ENCODE results near the gene WNT2B.

The WNT2B gene

DNA sequence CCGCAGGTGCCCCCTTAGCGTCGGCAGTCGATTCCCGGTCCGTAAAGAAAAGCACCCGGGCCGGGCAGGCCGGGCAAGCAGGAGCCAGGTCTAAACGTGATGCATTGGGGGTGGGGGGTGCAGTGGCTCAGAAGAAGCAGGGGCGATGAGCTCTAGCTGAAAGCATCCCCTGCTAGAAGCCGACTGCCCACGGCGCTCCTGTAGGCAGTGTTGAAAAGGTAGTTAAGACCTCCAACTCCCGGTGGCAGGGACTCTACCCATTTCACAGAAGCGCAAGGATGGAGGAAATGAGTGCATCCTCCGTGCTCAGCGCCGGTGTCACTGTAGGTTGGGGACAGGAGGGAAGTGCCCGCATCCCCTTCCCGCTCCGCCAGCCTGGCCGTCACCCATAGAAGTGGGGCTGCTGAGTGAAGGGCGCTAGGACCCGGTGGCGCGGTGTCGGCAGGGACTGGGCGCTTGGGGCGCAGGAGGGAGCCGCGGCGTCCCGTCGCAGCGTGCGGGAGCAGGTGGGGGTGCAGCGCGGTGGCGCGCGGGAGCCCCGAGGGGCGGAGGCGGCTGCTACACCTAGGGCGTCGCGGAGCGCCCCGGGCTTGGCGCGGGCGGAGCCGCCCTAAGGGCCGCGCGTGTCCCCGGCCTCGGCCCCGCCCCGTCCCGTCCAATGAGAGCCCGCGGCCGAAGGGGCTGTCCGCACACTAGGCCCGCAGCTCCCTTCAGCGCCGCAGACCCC, at the start of gene WNT2B:
TSS of gene WNT2B (plus strand) at position 688 of the 727 bp plus-strand sequence. CDS start 298 bp downstream, outside the sequence.
- TF ChIP-seq, protein P1, sequence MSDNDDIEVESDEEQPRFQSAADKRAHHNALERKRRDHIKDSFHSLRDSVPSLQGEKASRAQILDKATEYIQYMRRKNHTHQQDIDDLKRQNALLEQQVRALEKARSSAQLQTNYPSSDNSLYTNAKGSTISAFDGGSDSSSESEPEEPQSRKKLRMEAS (IDR thresholded peaks at IDR 0.05): peak; percentile 67
- TF ChIP-seq, protein P2, sequence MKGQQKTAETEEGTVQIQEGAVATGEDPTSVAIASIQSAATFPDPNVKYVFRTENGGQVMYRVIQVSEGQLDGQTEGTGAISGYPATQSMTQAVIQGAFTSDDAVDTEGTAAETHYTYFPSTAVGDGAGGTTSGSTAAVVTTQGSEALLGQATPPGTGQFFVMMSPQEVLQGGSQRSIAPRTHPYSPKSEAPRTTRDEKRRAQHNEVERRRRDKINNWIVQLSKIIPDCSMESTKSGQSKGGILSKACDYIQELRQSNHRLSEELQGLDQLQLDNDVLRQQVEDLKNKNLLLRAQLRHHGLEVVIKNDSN (IDR thresholded peaks at IDR 0.05): no peak
- TF ChIP-seq EGR1 (IDR thresholded peaks at IDR 0.05) (no peak), ZBTB7A (IDR thresholded peaks at IDR 0.05; ENCODE audit: low read depth) (peak; percentile 70; the same call in 1 of the 2 replicates), TCF12 (IDR thresholded peaks at IDR 0.05; ENCODE audit: low read depth) (no peak)

DNA sequence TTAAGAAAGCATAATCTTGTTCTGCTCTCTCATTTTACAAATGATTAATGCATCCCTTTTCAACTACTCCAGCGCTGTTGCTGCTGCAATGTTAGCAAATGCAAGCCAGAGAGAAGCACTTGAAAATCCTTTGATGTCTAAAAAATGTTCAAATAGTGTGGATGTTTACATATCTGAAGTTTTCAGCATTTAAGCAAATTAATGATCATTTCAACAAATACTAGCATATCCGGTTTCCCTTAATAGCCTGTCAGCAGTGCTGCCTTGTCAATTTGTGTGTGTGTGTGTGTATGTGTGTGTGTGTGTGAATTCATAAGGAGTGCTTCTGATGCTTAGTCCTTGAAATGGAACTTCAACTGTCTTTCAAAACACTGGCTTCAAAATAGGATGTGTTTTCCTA, 48.1 kb upstream of the WNT2B start:
- TF ChIP-seq NFIC (IDR thresholded peaks at IDR 0.05) (no peak), TCF12 (IDR thresholded peaks at IDR 0.05; ENCODE audit: low read depth) (no peak), TEAD4 (IDR thresholded peaks at IDR 0.05) (no peak), ZBTB7A (IDR thresholded peaks at IDR 0.05; ENCODE audit: low read depth) (no peak), FOXM1 (IDR thresholded peaks at IDR 0.05; ENCODE audit: borderline replicate concordance, low read depth) (no peak), YY1 (IDR thresholded peaks at IDR 0.05; ENCODE audit: low read depth) (no peak), EP300 (IDR thresholded peaks at IDR 0.05; ENCODE audit: borderline replicate concordance) (no peak), CEBPB (IDR thresholded peaks at IDR 0.05) (no peak), CREB1 (IDR thresholded peaks at IDR 0.05; ENCODE audit: low read depth) (no peak)
- TF ChIP-seq, protein P3, sequence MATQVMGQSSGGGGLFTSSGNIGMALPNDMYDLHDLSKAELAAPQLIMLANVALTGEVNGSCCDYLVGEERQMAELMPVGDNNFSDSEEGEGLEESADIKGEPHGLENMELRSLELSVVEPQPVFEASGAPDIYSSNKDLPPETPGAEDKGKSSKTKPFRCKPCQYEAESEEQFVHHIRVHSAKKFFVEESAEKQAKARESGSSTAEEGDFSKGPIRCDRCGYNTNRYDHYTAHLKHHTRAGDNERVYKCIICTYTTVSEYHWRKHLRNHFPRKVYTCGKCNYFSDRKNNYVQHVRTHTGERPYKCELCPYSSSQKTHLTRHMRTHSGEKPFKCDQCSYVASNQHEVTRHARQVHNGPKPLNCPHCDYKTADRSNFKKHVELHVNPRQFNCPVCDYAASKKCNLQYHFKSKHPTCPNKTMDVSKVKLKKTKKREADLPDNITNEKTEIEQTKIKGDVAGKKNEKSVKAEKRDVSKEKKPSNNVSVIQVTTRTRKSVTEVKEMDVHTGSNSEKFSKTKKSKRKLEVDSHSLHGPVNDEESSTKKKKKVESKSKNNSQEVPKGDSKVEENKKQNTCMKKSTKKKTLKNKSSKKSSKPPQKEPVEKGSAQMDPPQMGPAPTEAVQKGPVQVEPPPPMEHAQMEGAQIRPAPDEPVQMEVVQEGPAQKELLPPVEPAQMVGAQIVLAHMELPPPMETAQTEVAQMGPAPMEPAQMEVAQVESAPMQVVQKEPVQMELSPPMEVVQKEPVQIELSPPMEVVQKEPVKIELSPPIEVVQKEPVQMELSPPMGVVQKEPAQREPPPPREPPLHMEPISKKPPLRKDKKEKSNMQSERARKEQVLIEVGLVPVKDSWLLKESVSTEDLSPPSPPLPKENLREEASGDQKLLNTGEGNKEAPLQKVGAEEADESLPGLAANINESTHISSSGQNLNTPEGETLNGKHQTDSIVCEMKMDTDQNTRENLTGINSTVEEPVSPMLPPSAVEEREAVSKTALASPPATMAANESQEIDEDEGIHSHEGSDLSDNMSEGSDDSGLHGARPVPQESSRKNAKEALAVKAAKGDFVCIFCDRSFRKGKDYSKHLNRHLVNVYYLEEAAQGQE (IDR thresholded peaks at IDR 0.05; ENCODE audit: low read depth): no peak
- TF ChIP-seq, protein P1 (IDR thresholded peaks at IDR 0.05): no peak

DNA sequence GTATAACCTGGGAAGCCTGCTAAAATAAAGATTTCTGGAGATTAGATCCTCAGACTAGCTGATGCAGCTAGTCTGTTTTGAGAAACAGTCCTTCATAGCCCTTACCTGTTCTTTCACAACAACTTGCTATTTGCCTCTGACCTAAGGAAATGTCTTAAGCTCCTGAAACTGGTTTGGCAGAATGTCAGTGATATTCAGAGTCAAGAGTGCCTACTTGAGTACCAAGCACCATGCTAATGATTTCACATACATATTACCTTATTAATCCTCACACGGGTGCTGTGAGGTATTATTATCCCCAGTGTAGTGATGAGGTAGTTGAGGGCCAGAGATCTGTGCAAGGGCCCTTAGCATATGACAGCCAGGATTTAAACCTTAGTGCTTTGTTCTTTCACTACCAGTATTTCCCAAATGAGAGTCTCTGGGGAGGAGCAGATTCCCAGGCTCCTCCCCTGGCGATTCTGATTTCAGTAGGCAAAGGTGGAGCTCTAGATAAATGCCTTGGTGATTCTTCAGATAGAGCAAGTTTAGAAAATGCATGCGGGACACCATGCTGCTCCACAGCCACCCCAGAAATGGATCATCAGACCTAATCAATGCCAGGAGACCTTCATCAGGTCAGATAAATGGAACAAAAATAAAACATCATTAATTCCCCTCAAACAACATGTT, 47.4 kb upstream of the WNT2B start:
- TF ChIP-seq TCF12 (IDR thresholded peaks at IDR 0.05; ENCODE audit: low read depth) (no peak), ZBTB7A (IDR thresholded peaks at IDR 0.05; ENCODE audit: low read depth) (no peak), TAF1 (IDR thresholded peaks at IDR 0.05; ENCODE audit: low read depth) (no peak), NFIC (IDR thresholded peaks at IDR 0.05) (no peak), EGR1 (IDR thresholded peaks at IDR 0.05) (no peak), CEBPB (IDR thresholded peaks at IDR 0.05) (no peak), EP300 (IDR thresholded peaks at IDR 0.05; ENCODE audit: borderline replicate concordance) (no peak), TEAD4 (IDR thresholded peaks at IDR 0.05) (no peak), CREB1 (IDR thresholded peaks at IDR 0.05; ENCODE audit: low read depth) (no peak), YY1 (IDR thresholded peaks at IDR 0.05; ENCODE audit: low read depth) (no peak), RAD21 (IDR thresholded peaks at IDR 0.05; ENCODE audit: low read depth) (no peak), FOXM1 (IDR thresholded peaks at IDR 0.05; ENCODE audit: borderline replicate concordance, low read depth) (no peak)
- TF ChIP-seq, protein P2 (IDR thresholded peaks at IDR 0.05): no peak
- TF ChIP-seq, protein P3 (IDR thresholded peaks at IDR 0.05; ENCODE audit: low read depth): no peak
- TF ChIP-seq, protein P1 (IDR thresholded peaks at IDR 0.05): no peak

DNA sequence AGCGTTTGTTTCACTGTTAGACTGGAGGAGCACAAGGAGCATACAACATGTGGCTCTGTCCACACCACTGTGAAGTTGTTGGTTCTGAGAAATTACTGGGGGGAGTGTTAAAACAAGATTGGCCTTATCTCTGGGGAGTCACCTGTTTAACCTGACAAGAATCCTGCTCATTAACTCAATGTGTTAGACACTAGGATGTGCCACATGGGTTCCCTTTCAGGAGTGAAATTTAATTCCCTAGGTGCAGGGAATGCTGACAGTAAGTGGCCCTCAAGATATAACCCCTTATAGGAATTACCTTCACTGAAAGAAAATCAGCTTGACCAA, 45.8 kb upstream of the WNT2B start:
- TF ChIP-seq TEAD4 (IDR thresholded peaks at IDR 0.05): no peak
- TF ChIP-seq, protein P1 (IDR thresholded peaks at IDR 0.05): no peak
- no peak for TF ChIP-seq ZBTB7A (IDR thresholded peaks at IDR 0.05; ENCODE audit: low read depth)
- TF ChIP-seq FOXM1 (IDR thresholded peaks at IDR 0.05; ENCODE audit: borderline replicate concordance, low read depth): no peak
- no peak for TF ChIP-seq YY1 (IDR thresholded peaks at IDR 0.05; ENCODE audit: low read depth)
- no peak for TF ChIP-seq EP300 (IDR thresholded peaks at IDR 0.05; ENCODE audit: borderline replicate concordance)
- TF ChIP-seq, protein P2 (IDR thresholded peaks at IDR 0.05): no peak
- TF ChIP-seq CEBPB (IDR thresholded peaks at IDR 0.05): no peak
- no peak for TF ChIP-seq NFIC (IDR thresholded peaks at IDR 0.05)
- TF ChIP-seq EGR1 (IDR thresholded peaks at IDR 0.05): no peak
- TF ChIP-seq CREB1 (IDR thresholded peaks at IDR 0.05; ENCODE audit: low read depth): no peak

Data from Ishikawa (cell line).